ENCODE results near the gene FAM72D. TPM values are rescaled to one million over a fixed set of nuclear protein-coding genes. Genes with fewer than 3 reads are reported as not detected.
"Not testable (repeated sequence)": the region's sequence is repeated elsewhere in the genome, so short reads cannot be mapped to it uniquely, and the experiment has no call there.

FAM72D gene
- not detected for total RNA-seq (ENCODE audit: insufficient read depth, low replicate concordance)

DNA sequence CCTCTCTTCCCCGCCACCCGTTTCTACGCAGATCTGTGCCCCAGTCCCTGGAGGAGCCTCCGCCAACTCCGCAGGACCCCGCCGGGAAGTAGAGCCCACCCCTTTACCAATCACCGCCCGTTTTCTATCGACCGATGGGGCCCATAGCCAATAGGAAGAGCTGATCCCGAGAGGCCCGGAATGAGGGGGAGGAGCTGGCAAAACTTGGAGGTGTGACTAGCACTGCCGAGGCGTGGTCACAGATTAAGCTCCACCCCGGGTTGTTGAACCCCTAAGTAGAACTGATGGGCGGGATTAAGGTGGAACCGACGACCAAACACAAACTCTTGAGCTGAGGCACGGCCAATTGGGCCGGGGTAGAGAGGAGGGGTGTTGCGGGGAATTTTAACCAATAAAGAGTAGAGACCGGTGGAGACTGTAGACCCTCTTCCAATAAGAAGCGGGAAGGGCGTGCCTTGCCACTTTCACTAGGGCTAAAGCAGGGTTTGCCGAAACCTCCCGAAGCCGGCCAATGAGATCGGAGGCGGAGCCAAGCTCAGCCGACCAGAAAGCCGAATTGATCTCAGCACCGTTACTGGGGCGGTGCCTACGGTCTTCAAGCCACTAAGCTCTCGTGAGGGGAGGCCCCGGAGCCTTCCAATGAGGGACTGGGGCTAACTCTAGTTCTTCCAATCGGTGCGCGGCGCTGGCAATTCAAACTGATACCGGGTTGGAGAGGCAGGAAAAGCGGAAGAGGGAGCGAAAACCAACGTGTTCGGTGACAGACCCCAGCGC is at the start of gene FAM72D, which contains the start of gene SRGAP2B:
TSS of gene FAM72D (plus strand) at position 691 of the 774 bp plus-strand sequence. CDS start 874 bp downstream, outside the sequence.
TSS of gene SRGAP2B (minus strand) at position 45 of the 774 bp plus-strand sequence. CDS start 2,427 bp downstream, outside the sequence.
- not testable (repeated sequence) for DNase-seq (ENCODE audit: low spot score)

DNA sequence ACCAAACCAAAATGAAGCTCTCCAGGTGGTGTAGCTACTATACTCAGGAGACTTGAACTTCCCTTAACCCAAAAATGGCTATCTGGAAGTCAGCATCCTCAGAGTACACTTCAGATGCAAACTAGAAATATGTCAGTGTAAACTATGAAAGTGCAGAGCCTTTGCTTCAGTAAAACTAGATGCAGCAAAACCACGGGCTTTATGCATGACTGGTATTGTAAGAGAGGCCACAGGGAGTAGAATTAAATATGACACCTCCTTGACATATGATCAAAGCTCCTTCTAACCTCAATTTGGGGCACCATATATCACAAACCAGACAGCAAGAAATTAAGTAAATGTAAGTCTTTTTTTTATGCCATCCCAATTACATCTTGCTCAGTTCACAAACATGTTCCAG is 48.2 kb upstream of the FAM72D start:
- not testable (repeated sequence) for DNase-seq (ENCODE audit: low spot score)

DNA sequence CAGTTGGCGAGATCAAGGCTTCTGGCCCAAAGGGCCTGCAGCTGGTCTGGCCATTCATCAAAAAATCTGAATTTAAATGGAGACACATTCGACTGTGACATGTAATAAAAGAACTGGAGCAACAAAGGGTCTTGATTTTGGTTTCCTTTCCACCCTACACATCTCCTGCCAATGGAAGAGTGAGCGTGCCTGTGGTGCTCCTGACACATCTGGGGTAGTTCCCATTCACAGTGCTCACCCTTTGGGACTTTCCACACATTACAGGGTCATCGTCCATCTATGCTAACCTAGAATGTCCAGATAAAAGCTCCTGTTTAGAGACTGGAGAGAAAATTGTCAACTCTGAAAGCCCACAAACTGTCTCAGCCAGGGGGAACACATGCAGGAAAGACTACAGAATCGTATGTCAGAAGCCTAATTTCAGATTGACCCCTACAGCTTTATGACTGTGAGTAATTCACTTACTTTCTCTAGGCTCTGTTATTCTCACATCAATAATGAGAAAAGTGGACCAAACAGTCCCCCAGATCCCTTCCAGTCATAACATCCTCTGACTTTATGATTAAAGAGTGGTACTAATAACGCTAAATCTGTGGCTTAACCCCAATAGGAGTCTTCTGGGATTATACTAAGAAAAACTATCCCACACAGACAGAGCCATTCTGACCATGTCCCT is 47.5 kb upstream of the FAM72D start:
- DNase-seq (ENCODE audit: low spot score): not testable (repeated sequence)

DNA sequence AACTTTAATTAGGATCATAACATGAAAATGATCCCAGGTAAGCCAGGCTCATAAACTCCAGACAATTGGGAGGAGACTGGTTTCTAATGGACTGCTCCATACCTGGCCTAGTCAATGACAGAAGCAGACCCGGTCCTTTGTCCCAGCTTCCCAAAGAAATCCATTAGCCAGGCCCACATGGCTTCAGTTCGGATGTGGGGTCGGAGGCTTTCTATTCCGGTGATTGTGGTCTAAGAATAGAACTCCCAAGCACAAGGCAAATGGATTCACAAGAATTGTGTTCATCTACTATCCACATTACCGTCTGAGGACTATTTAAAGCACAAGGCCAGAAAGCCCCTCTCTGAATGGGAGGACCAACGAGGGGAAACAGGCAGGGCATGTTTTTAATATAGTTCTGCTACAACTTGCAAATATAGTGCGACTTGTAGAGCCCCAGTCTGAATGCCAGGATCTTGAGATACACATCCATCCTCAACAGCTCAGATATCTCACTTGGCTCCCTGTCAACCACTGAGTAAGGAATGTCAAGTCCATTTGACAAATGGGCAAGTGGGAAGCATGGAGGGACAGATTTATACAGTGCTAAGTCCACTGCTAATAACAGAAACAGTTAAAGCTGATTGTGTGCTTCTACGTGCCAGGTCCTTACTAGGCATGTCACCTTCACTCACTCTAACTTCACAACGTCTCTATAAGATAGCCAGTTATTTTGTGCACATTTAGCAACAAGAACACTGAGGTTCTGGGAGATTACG is 43.6 kb upstream of the FAM72D start:
- not testable (repeated sequence) for DNase-seq (ENCODE audit: low spot score)

DNA sequence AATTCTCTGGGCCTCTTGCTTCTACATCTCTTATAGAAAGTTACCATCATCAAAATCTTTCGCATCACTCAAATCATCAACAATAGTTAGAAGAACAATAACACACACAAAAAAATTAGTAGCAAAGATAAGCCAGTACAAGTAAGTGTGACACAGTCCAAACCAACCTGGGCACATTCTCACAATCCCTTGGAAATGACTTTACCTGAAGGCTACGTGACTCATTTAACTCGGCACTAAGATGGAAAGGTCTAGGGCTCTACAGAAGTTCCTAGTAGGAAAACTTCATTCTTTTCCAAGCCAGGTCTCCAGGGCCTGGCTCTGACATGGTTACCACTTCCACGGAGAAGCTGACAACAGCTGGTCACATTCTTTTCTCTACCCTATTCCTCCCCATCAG is 42.3 kb upstream of the FAM72D start:
- DNase-seq (ENCODE audit: low spot score): not testable (repeated sequence)

DNA sequence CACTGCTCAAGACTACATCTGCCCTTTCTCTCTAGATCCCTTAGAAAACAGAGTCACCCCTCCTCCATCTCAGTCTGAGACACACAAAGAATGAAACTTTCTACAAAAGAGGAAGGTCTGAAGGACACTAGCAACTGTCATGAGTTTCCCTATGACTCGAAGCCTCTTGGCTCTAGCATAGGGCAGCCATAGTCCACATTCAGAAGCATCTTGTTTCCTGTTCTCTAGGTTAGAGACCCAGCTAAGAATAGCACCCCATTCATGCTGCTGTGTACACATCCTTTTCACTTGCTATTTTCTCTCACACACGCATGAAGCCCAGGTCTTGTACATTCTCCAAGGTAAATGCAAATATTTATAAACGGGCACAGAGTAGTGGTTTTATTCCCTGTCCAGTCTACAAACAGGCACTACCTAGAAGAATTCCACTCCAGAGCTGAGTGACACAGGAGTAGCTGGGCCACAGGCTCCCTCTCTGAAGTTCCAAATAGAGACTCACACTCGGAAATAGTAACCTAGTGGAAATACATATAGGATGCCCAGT is 40.5 kb upstream of the FAM72D start:
- not testable (repeated sequence) for DNase-seq (ENCODE audit: low spot score)

DNA sequence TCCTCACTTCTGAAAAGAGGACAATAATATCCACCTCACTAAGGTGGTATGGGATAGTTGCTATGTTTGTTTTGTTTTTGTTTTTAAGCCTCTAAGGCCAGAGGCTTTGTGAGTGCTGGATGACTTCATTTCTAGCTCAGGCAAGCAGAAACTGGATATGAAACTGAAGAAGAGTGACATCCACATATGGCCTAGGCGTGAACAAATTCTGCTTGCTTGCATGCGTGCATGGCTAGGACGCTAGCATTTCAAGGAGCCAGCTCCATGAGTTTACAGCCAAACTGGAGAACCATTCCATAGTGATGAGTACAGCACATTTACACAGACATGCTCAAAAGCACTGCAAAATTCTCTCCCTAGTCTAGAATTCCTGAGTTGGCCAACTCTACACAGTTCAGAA is 37.6 kb upstream of the FAM72D start:
- not testable (repeated sequence) for DNase-seq (ENCODE audit: low spot score)

DNA sequence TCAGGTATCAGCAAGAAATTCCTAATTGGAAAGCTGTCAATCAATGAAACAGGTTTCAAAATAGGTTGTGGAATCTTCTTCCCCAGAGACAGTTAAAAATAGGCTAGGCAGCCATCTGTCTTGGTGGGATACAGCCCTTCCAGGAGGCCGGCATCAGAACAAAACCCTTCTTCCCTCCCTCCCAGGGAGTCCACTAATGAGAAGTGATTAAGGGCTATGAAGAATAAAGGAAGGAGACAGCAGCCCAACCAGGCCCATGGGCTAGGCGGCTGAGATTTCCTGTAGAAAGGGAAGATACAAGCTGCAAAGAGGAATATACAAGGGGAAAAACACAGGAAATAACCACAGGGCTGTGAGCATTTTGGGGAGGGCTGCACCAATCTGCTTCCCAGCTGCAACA is 32.5 kb upstream of the FAM72D start:
- not testable (repeated sequence) for DNase-seq (ENCODE audit: low spot score)

DNA sequence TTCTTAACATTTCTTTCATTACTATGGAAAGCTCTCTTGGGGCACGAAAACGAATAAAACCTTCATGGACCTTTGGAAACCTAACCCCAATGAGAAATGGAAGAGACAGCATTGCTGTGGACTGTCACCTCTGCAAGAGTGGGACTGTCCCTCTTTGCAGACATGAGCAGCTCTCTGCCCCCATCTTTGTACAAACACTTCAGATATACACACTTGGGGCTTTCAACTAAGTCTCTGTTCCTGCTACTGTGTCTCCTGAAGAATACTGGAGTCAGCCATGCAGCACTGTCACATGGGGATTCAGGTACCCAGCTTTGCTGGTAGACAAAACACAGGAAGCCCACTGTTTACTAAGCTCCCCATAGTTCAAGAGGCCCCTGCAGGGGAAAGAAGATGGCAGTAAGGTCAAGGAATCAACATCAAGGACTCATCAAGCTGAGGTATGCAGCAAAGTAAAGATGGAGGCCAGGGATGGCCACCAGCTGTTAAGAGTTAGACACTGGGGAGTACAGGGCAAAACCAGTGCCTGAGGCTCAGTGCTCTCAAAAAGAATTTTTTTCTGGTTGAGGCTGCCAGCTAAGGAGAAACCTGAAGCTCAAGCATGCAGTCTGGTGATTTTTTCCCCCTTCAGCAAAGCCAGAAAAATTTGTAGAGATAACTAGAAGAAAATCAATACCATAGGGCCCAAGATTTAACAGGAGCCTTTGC is 31.7 kb upstream of the FAM72D start:
- not testable (repeated sequence) for DNase-seq (ENCODE audit: low spot score)

DNA sequence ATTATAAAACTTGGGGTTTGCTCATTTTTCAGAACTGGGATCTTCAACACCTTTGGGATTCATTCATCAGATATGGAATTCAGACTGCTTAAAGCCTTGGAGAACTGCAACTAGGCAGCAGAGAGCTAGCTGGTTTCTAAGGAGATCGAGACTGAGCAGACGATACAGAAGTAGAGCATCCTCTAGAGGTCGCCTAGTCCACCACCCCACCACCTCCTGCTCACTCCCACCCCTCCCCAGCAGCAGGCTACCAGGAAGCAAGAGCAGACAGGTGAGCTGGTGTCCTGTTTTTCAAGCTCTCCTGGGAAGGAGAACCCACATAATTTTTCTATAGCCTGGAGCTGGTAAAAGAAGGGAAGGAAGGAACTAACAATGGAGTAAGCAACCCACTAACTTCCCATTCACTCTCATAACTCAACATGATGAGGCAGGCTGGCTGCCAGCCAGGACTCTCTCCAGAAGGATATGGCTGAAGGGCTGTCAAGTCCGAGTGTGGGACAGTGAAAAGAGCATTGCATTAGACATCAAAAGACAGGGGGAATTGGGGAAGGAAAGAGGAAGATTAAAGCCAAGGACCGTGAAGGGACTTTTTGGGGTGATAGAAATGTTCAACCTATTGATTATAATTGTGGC is 30.5 kb upstream of the FAM72D start:
- not testable (repeated sequence) for DNase-seq (ENCODE audit: low spot score)

DNA sequence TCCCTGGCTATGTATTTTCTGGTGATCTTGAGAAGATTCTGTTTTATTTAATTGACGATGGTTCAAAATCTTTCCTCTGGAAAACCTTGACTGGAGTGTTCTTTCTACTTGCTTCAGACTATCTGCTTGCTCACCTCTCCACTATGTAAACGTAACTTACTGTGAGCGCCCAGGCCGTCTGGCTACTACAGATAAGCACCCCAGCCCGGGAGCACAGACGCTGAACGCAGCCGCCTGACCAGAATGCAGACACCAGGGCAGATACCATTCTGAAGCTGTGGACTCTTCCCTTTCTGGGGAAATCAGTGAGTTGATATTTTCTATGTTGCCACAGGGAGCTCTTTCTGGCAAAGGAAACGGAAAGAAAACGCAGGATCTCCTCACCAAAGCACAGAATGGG is 29.3 kb upstream of the FAM72D start:
- not testable (repeated sequence) for DNase-seq (ENCODE audit: low spot score)

DNA sequence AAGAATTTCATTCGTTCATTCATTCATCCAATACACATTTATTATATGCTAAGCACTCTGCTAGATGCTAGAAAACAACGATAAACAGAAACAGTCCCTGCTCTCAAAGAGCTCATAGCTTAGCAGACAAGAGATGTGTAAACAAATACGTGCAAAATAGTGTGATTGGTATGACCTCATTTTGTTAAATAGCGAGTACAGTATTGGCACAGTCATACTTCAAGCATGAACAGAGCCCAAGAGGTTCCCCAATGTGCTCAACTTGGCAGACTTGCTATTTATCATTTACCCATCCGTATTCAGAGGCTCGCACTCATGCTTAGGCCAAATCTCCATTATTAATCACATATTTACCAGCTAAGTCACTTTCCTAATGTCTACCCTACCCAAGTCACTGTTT is 24.2 kb upstream of the FAM72D start:
- DNase-seq (ENCODE audit: low spot score): not testable (repeated sequence)

DNA sequence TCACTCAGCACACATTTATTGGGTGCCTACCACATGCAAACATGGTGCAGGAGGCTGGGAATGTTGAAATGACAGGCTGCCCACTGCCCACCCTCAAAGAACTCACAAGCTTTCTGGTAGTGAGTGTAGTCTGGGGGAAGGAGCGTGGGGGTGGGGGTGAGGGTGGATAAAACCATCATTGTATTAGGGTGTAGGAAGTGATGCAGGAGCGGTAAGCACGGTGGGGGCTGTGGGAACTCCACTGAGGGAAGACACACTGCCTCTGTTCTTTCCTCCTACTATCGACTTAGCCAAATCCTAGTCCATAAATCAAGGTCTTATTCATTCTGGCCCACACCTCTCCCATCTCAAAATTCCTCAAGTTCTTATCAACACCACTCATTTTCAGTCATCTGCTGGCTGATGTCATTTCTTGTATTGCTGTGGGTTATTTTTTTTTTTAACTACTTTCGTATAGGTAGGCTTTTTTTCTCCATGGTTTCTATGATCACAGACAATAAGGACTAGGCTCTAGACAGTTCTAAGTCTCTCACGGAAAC is 21.7 kb upstream of the FAM72D start:
- DNase-seq (ENCODE audit: low spot score): not testable (repeated sequence)

DNA sequence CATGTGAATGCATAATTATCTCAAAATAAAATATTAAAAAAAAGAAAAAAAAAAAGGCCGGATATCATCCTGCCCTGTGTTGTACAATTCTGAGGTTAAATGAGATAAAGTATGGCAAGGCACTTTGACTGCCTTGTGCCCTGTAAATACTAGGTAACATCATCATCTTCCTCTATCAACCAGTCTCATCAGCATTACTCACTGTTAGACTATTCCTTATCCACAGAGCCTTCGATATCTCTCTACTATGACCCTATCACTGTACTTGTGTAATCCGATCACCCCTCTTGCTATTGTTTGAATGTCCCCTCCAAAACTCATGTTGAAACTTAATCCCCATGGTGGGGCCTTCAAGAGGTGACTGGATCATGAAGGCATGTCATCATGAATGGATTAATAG is 18.9 kb upstream of the FAM72D start:
- DNase-seq (ENCODE audit: low spot score): not testable (repeated sequence)

DNA sequence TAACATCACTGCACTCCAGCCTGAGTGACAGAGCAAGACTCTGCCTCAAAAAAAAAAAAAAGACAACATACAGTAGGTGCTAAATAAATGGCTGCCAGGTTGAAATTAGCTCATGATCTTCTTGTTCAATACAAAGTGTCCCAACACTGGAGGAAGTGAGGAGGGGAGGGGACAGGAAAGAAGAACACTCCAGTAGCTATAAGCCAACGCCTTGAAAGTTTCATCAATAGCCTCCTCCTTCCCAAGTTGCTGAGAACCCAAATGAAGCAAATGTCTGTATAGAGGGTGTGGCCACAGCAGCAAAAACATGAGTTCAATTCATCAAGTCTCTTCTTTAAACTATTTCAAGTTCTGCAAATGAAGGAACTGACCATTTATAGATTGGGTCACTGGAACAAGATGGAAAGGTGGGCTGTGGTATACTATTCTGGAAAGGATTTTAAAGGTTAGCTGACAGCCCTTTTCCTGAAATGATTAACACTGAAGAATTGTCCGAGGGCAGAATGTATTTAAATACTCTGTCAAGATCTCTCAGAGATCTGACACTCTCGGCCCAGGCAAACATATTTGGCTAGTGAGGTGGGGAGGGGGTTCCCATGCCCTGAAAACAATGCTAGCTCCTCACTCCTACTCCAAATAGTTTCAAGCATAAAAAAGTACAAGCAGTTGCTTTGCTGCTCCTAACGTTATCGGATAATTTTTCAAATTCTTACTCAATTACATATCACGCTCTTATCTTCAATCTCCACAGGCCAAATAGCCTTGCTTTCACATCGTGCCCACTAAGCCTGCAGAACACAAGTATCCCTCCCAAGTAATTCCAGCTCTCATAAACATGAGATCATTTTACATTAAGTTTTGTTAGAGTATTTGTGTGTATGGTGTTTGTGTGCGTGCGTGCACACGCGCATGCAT is 17.6 kb upstream of the FAM72D start:
- not testable (repeated sequence) for DNase-seq (ENCODE audit: low spot score)

DNA sequence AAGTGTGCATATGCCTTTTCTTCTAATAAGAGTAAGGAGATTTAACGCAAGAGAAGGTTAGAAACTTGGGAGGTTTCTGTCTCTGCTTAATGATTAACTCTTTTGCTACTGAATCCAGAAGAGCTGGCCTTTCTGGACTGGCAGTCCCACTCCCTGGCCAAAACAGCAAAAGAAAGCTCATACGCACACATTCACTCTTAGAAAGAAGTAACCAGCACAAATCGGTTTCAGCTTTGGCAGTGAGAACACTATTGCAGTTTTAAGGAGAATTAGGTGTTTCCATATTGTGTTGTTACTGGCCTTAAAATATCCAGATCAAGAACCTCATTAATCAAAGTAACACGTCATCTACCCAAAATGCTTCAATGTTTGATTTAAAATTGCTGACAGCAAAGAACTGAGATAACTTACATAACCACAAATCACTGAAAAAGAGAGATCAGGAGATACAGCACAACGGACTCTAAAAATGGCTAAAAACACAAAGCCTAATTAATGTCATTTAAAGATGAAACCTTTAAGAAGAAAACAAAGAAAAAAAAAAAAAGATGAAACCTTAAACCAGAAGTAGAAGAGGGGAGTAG is 16.9 kb upstream of the FAM72D start:
- not testable (repeated sequence) for DNase-seq (ENCODE audit: low spot score)

DNA sequence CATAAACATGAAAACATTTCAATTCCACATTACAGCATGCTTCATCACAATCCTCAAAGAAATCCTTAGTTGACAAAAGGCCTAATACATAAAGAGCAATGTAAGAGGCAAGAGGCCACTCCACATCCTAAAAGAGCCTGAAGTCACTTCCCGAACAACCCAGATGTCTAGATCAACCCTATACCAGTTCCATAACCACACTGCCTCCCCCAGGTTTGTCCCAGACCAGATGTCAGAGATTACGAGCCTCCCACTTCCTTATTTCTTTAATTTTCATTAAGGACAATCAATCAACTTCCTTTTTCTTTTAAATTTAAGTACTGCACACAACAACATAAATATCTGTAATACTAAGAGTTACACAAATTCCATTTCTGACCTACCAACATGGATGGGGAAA is 16.0 kb upstream of the FAM72D start:
- DNase-seq (ENCODE audit: low spot score): not testable (repeated sequence)

DNA sequence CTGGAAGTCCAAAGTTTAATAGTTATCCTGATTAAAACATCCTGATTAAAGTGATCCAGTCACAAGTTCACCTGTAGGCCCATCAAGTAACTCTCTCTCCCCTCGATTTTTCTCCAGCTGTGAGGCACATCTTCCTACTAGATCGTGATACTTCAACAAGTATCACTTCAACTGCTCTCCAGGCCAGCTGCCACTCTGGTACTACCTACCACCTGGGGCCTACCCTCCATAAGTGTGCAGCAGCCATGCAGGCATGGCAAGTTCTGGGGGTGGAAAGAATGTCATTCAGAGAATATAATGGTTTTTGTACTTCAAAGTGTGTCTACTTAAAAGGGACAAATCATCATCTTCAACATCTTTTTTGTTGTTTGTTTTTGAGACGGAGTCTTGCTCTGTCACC is 15.6 kb upstream of the FAM72D start:
- DNase-seq (ENCODE audit: low spot score): not testable (repeated sequence)

Data from umbilical cord (tissue), 2 donors.